Choroid plexus epithelial cell (primary cell): ENCODE results near the gene BRI3.
A peak's percentile ranks its signal among the peaks of the same experiment; 100 is the strongest.

ENCODE experiments used
- DNase-seq: peaks from one replicate; pipeline ENCODE4 v3.0.0-alpha.2; 2010; ENCODE audit warnings: low read depth
- H3K4me3 ChIP-seq: 2 replicates; pipeline ENCODE4 v1.5.1; 2011; ENCODE audit warnings: low read depth, mild to moderate bottlenecking, control low read depth, low read length, moderate library complexity
- TF ChIP-seq, protein P1 (sequence below): conservative IDR thresholded peaks from 2 replicates; pipeline ENCODE4 v1.5.1; 2011; ENCODE audit warnings: low read depth, mild to moderate bottlenecking, control low read depth, inconsistent platforms, low read length, moderate library complexity

BRI3 gene

DNA sequence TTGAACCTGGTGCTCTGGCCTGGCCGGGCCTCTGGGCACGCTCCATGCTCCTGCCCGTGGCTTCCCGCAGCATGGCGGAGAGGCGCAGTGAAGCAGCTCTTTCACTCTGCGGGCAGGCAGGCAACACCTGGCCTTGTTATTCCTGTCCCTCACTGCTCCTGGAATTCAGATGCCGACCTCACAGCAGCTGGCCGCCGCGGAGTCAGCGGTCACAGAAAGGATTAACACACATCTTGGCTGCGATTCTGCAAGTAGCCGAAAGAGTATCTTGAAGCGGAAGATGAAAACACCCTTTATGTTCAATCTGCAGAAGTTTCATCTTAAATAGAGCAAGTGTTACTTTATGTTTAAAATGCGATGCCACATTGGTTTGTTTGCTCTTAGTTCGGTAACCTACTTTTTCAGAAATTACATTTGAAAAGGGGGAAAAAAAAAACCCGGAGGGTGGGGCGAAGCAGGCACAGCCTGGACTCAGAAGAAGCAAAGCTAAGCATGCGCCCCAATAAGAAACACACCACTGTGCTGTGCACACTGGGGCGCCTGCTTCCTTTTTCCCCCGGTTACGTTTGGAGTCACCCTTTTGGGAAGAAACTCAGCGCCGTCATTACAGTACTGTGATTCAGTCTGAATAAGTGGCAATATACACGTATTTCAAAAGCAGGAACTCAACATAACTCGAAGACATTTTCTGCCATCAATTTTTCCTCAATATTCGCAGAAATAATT lies 42.3 kb downstream of the BRI3 start:
- H3K4me3 ChIP-seq = peak overlapping the region; percentile 52
- TF ChIP-seq, protein P1, sequence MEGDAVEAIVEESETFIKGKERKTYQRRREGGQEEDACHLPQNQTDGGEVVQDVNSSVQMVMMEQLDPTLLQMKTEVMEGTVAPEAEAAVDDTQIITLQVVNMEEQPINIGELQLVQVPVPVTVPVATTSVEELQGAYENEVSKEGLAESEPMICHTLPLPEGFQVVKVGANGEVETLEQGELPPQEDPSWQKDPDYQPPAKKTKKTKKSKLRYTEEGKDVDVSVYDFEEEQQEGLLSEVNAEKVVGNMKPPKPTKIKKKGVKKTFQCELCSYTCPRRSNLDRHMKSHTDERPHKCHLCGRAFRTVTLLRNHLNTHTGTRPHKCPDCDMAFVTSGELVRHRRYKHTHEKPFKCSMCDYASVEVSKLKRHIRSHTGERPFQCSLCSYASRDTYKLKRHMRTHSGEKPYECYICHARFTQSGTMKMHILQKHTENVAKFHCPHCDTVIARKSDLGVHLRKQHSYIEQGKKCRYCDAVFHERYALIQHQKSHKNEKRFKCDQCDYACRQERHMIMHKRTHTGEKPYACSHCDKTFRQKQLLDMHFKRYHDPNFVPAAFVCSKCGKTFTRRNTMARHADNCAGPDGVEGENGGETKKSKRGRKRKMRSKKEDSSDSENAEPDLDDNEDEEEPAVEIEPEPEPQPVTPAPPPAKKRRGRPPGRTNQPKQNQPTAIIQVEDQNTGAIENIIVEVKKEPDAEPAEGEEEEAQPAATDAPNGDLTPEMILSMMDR = no peak
- DNase-seq = peak; percentile 85

DNA sequence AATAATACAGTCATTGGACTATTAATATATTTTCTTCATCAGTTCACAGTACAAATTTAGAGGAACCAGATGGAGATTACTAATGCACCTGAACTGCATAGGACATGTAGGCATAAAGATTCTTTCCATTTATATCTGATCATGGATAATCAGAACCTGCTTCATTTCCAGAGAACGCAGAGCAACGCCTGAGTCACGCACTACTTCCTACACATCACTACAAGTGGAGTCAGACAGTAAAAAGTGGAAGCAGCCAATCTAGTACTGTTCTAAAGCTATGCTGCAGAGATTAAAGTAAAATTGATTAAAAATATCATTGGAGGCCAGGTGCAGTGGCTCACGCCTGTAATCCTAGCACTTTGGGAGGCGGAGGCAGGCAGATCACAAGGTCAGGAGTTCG lies 43.3 kb downstream of the BRI3 start:
- DNase-seq = no peak
- TF ChIP-seq, protein P1 = no peak

DNA sequence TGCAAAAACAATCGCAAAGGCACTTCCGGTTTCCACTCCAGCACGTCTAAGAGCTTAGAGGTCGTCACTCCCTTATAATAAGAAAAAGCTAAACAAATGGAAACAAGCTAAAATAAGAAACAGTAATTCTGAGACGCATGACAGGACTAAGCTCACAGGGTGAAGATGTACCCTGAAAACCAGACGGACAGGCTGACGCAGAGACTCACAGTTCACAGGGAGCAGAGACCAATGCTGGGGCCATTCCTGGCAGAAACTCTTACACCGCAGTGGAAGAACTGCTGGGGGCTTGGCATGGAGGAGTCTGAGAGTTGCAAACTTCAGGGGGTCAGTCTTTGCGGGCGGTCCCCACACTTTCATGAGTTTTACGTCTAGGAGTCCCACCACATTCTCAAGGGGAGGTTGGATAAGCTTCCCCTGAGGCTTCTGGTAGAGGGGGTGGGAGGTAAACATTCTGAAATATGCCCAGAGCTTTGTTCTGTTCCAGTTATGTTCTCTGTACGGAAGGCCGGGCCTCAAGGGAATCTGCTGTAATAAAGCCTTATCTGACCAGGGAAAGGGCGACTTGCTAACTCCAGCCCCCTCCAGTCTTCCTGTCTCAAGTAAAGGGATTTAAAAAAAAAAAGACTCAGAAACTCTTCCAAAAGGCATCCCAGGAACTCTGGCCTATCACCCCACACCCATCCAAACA lies 47.8 kb downstream of the BRI3 start:
- TF ChIP-seq, protein P1 = no peak
- no peak overlapping the region for H3K4me3 ChIP-seq
- DNase-seq = peak; percentile 84

More for the DNA sequence above, 43.3 kb downstream of the BRI3 start:
- H3K4me3 ChIP-seq = no peak overlapping the region

DNA sequence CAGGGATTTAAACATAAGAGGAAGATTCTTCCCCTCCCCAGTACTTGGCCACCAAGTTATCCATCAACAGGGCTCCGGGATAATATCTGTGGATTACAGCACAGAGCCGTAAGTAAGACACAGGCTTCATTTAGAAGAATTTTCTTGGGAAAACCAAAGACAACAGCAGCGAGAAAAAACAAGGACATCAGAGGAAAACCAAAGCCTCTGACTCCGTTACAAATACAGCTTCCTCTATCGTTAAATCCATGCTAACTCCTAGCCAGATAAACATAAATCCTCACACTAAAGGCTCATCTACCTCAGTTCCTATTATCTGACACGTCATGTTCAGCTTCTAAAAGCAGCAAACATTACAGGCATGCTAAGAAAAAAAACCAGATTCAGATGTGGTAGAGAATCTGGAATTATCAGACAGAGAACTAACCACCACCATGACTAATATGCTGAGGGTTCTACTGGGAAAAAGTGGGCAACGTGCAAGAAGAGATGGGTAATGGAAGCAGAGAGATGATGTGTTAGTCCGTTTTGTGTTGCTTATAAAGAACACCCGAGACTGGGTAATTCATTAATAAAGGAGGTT lies 48.4 kb downstream of the BRI3 start:
- DNase-seq = peak; percentile 66
- no peak overlapping the region for H3K4me3 ChIP-seq
- TF ChIP-seq, protein P1 = no peak

DNA sequence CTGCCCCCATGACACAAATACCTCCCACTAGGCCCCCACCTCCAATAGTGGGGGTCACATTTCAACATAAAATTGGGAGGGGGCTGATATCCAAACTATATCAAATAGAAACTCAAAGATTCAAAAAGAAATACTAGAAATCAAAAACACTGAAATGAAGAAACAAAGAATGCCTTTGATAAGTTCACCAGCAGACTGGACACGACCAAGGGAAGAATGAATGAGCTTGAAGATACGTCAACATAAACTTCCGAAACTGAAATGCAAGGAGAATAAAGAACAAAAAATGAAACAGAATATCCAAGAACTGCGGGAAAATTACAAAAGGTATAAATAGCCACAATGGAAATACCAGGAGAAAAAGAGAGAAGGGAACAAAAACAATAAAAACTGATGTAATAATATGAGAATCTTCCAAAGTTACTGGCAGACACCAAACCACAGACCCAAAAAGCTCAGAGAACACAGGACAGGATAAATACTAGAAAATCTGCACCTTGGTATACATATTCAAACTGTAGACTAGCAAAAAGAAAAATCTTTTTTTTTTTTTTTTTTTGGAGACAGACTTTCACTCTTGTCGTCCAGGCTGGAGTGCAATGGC lies 49.5 kb downstream of the BRI3 start:
- no peak for DNase-seq
- H3K4me3 ChIP-seq = no peak overlapping the region
- TF ChIP-seq, protein P1 = no peak

DNA sequence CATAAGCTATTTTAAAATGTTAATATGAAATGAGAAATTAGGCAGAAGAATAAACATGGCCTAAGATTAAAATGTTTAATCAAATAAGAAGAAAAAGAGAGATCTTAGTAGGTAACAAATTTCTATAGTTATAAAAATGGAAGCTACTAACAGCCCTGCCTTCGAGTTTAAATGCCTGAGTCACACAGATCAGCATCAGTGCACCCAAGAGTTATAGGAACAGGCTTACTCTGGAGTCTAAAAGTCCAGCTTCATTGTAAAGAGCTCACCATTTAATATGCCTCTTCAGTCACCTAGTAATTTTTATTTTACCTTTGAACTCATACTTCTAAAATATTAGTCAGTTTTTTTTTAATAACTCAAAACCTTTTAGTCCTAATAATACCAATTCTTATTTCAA lies 52.6 kb downstream of the BRI3 start:
- TF ChIP-seq, protein P1 = no peak
- no peak overlapping the region for H3K4me3 ChIP-seq

More for the DNA sequence above, 52.6 kb downstream of the BRI3 start:
- no peak for DNase-seq
